LNCAP (cell line): ENCODE data around the gene CLEC2B.

ENCODE experiments used
- TF ChIP-seq, protein P1 (sequence below): fragments of 450-650 bp; IDR thresholded peaks from 2 replicates; pipeline ENCODE4 v1.5.1; 2017; ENCODE audit warnings: mild to moderate bottlenecking

Gene CLEC2B

DNA sequence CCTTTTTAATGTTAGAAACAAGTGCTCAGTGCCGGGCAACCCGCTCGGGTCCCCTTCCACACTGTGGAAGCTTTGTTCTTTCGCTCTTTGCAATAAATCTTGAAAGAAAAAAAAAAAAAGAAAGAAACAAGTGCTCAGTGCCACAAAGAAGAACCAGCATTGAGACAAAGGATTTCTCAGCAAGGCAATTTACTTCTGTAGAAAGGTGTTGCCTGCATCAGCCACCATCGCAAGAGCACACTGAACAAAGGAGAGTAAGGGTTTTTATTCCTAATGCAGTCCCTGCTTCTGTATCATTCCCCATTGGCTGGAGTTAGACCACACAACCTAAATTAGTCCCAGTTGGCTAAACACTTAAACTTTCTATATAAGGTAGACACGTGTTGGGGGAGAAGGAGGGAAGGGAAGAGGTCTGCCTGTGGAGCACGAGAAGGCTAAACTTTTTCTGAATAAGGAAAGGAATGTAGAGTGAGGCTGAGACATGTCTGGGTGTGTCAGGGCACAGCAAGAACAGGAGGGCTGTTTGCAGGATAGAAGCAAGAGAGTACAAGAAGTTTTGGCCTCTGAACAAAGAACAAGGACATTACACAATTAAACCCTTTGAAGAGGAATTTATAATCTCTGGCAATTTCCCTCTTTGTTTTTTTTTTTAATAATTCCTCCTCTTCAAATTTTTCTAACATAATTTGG, 33.5 kb upstream of the CLEC2B start:
- TF ChIP-seq, protein P1, sequence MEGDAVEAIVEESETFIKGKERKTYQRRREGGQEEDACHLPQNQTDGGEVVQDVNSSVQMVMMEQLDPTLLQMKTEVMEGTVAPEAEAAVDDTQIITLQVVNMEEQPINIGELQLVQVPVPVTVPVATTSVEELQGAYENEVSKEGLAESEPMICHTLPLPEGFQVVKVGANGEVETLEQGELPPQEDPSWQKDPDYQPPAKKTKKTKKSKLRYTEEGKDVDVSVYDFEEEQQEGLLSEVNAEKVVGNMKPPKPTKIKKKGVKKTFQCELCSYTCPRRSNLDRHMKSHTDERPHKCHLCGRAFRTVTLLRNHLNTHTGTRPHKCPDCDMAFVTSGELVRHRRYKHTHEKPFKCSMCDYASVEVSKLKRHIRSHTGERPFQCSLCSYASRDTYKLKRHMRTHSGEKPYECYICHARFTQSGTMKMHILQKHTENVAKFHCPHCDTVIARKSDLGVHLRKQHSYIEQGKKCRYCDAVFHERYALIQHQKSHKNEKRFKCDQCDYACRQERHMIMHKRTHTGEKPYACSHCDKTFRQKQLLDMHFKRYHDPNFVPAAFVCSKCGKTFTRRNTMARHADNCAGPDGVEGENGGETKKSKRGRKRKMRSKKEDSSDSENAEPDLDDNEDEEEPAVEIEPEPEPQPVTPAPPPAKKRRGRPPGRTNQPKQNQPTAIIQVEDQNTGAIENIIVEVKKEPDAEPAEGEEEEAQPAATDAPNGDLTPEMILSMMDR, result no peak

DNA sequence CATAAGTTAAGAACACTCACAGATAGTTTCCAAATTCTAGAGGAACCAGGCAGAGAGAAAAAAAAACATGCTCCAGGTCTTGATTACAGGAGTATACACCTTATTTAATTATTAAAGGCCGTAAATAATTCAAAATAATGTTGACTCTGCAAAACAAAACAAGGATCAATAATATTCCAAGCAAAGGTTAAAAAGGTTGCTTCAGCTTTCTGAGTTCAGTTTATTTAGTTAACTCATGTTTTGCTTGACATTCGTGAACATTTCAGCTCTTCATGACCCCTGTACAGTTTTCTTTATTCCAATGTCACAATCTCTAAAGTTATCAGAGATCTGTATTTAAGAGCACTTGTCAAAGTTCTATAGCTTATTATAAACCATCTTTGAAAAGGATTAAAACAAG, 31.8 kb upstream of the CLEC2B start:
- TF ChIP-seq, protein P1, result no peak

DNA sequence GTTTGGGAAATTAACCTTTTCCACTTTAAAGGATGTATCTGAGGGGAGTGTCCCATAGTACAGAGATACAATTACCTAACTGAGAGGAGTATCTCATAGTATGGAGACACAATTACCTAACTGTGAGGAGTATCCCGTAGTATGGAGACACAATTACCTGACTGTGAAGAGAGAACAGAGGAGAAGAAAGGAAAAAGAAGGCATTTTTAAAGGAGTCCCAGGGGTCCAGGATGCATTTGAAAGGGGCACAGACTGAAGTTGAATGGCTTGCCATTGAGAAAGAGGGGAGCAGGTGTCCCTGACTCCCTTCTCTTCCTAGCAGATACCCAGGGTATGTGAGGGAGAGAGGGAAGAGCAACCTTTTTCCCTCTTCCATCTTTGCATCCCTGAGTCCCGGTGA, 30.1 kb upstream of the CLEC2B start:
- TF ChIP-seq, protein P1, result no peak

DNA sequence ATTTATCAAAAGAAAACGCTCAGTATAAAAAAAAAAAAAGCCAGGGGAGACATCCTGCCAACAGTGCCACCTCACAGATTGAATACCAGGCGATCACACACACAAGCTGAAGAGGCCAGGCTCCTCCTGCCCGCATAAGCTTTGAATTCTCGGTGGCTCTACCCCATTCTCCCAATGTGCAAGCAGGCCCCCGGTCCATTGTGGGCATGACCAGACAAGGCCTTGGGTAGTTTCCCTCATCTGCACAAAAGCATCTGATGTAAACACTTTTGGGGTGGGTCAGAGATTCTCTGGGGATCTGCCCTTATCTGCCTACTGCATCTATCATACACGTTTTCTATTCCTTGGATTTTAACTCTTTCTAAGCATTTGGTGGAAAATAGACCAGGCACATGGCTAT, 28.4 kb upstream of the CLEC2B start:
- TF ChIP-seq, protein P1, result no peak

DNA sequence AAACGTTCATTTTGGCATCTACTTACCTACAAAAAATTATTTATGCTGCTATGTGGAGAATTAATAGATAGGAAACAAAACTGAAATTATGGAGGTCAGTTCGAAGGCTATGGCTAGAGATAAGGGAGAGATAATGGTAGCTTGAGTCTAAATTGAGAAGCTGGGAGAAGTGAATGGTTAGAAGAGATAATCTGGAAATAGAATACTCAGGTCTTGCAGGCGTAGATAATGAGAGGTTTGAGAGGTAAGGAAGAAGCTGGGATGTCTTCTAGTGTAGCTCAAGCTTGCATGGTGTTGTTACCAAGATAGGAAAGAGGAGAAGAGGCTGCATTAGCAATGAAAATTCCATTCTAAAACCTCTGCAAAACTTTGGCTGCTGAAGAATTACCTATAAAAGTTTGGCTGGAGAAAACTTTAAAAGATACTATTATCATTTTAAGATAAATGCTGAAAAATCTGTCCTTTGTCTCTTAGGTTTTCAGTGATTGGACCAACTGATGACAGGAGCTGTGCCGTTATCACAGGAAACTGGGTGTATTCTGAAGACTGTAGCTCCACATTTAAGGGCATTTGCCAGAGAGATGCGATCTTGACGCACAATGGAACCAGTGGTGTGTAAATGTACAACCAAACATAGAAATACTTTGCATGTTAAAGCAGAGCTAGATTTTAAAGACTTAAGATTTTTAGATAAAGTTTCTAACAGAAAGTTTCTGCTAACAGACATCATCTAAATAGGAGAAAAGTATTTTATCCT, 26.2 kb upstream of the CLEC2B start:
- TF ChIP-seq, protein P1, result no peak

DNA sequence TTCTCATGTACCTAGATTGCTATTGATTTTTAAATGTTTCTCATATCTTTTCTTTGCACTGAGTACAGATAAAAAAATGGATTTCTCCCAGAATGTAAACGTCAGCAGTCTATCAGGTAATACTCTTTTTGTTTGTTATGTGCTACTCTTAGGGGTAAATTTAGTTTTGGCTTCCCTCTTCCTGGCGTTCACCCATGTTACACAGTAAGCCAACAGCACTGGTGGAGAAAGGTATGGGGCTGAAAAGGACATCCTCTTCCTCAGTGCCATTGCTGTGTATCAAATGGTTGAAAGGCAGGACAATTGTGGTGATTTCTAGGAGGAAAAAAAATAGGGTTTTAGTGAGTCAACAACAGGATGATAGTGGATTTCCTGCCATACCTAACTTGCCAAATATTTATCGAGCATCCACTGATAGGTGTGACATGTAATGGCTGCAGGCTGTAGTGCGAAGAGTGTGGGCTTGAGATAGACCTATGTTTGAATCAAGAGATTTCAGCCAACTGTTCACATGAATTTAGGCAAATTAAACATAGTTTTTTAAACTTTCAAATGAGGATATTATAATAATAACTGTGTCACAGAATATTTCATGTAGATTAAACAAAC, 19.6 kb upstream of the CLEC2B start:
- TF ChIP-seq, protein P1, result no peak

DNA sequence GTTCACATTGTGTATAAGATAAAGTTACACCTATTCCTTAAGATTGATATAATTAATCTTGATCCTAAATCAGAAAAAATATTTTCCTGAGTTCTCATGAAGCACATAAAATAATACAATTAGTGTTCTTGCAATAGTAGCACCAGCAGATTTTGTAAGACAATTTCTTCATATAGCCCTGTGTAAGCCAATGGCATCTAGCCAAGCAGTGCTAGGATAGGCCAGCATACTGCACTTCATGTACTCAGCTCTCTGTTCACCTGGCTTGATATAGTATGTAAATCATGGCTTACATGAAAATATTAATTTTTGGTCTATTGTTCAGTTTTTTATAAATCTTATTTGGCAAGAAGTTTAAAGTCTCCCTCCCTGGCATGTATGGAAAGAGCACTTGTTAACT, 14.0 kb upstream of the CLEC2B start:
- TF ChIP-seq, protein P1, result no peak
